ENCODE results near the gene FAM83D. TPM values are rescaled to one million over a fixed set of nuclear protein-coding genes. Genes with fewer than 3 reads are reported as not detected.
A peak's percentile ranks its signal among the peaks of the same experiment; 100 is the strongest.
"Not testable (repeated sequence)": the region's sequence is repeated elsewhere in the genome, so short reads cannot be mapped to it uniquely, and the experiment has no call there.

Gene FAM83D
- total RNA-seq, 1 experiment from 2014 or later, result 103 TPM

DNA sequence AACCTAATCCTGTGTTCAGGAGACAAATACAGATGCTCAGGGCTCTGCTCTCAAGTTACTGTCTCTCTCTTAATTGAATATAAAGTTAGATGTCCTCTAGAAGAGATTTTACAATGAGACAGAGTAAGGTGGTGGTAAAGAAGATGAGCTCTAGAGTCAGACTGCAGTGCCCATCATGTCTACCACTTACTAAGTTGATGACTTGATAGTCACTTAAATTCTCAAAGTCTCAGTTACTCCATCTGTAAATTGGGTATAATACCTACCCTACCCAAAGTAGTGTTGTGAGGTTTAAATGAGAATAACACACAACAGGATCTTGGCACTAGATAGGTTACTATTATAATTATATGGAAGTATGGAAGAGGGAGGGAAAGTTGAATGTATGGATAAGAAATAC, 37.5 kb downstream of the FAM83D start:
- no peak for DNase-seq (ENCODE audit: low spot score)

DNA sequence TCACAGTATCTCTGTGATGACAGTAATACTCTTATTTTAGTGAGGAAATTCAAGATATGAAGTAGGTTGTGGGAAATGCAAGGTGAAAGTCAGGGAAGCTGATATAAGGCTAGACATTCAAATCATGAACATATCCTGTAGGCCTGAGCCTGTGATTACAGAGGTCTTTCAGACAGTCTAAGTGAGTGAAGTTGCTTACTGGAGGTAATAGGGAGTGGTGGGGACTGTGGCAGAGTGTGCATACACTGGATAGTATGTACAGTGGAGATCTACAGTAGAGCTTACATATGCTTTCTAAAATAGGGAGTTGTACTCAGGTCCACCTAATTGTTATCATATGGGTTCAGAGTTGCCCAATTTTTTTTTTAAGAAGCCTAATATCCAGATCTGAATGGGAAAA, 39.0 kb downstream of the FAM83D start:
- DNase-seq (ENCODE audit: low spot score), result no peak

DNA sequence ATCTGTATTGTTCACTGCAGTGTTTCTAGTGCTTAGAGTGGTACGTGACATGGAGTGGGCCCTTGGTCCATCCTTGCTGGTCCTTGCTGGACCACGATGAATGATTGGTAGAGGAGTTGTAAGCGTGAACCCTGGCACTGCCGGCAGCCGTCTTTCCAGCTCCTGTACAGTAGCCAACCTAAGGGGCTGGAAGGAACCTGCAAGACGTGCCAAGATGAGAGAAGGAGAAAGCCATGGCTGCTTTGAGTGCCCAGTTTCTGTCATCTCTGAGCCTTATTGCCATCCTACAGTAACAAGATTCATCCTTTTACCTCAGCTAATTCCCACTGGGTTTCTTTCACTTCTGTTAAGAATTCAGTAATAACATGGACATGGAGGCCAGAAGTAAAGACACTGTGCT, 41.9 kb downstream of the FAM83D start:
- DNase-seq (ENCODE audit: low spot score), result no peak

DNA sequence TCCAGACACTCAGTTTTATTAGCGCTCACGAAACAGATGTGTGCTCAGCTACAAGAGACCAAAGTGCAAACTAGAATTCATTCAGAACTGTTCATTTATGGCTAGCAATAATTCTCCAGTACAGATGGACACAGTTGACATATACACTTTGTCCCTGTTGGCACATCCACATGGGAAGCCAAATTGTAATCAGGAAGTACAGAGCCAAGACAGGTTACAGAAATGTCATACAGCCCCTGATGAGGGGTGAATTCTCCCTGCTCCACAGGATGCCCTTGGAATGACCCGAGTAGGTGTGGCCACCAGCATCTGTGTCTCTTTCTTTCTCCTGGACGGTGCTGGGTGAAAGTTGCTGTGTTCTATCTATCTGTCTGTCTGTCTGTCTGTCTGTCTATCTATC, 43.5 kb downstream of the FAM83D start:
- DNase-seq (ENCODE audit: low spot score), result no peak

DNA sequence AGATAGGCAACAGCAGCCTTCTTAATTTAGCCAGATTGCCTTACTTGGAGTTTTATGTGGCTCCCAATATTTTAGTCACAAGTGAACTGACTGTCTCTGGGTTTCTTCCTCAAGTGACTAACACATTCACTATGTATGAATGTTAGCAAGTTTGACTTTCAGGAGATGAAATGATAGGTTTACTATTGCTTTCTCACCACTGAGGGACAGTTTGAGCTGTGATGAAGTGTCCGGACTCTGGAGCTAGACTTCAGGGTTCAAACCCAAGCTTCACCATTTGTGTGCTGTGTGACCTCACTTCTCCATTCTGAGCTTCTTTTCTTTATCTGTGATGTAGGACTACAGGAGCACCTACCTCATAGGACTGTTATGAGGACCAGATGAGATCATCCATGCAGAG, 44.1 kb downstream of the FAM83D start:
- DNase-seq (ENCODE audit: low spot score), result peak; percentile 55

DNA sequence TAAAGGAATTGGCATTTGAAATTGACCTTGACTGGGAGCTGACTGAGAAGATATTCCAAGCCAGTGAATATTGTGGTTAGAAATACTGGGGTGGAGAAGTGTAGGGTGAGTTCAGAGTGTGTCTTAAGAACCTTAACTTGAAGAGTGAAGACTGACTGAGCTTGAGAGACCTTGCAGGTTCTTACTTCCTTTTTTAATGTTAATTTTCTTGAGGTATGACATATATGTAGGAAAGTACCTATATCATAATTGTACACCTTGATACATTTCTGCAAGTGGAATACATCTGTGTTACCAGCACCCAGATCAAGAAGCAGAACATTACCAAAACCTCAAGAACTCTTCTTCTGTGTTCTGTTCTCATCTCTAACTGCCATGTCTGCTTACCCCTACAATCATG, 46.9 kb downstream of the FAM83D start:
- DNase-seq (ENCODE audit: low spot score), result no peak

DNA sequence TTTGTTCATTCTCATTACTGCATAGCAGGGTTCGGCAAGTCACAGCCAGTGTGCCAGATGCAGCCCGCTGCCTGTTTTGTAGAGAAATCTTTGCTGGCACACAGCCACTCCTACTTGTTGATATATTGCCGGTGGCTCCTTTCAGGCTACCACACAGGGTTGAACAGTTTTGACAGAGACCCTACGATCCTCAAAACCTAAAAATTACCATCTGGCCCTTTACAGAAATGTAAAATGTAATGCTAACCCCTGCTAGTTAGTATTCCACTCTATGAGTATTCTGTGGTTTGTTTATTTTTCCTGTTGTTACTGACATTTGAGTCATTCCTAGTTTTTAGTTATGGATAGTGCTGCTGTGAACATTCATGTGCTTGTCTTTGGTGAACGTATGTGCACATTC, 47.4 kb downstream of the FAM83D start:
- no peak for DNase-seq (ENCODE audit: low spot score)

DNA sequence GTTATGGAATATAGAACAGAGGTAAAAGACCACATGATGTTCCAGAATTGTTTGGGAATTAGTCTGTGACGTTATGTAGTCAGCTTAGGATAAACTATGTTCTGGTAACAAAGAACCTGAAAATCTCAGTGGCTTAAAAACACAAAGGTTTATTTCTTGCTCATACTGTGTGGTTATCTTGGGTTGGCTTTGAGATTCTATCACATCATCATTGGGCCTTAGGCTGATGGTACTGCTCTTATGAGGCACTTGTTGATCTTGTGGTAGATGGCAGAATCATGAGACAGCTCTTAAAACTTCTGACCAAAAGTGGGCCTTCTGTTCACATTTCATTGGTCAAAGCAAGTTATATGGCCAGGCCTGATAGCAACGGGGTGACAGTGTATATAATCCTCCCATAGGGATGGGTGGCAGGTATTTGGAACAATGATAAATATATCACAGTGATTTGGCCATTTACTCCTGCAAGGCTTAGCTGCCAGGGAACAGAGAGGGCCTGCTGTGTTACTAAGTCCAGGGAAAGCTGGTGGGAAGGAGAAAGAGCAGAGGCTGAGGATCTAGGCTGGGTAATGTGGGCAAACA, 49.4 kb downstream of the FAM83D start:
- DNase-seq (ENCODE audit: low spot score), result no peak

DNA sequence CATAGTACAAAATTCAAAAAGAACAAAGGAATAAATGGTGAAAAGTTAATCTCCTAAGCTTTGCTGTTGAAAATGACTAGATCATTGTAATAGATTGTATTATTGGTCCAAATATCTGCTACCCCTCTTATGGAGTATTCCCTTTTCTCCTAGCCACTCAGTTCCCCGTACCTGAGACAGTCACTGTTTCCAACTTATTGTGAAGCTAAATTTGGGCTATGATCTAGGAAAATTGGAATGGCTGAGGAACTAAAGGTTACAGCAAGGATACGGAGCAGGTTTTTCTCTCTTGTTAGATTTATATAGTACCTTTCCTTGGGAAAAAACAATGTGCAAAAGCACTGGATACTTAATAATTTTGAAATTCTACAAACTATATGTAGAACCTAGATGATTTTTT, 53.2 kb downstream of the FAM83D start:
- DNase-seq (ENCODE audit: low spot score), result no peak

DNA sequence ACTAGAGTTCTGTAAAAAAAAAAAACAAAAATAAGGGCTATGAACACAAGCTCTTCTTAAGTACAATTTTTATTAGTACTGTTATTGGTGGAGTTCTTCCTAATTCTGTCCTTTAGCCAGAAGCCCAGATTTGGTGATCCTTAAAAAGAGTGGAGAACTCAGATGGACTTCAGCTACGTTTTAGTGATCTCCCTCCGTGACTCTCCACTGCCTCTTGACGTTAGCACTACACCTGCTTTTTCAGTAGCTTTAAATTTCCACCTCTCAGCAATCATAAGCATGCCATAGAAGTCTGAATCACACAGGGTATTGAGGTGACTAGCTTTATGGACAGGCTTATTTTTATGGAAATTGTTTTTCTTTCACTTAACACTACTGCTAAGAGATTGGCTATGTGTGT, 53.6 kb downstream of the FAM83D start:
- DNase-seq (ENCODE audit: low spot score), result no peak

DNA sequence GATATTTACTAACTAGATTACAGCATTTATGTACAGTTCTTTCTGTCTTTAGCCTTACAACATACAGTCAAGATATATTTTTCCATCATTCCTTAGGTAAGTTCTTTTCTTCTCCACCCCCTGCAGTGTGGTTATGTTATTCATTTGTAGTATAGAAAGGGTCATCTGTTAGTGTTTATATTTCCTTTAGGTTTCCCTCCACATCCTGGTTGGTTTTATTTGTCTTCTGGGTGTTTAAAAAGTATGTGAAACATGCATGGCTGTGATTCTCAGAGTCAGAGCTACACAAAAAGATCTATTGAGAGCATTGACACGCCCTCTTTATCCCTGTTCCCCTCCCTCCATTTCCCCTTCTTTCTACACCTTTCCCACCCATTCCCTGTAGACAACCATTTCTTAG, 56.1 kb downstream of the FAM83D start:
- DNase-seq (ENCODE audit: low spot score), result no peak

DNA sequence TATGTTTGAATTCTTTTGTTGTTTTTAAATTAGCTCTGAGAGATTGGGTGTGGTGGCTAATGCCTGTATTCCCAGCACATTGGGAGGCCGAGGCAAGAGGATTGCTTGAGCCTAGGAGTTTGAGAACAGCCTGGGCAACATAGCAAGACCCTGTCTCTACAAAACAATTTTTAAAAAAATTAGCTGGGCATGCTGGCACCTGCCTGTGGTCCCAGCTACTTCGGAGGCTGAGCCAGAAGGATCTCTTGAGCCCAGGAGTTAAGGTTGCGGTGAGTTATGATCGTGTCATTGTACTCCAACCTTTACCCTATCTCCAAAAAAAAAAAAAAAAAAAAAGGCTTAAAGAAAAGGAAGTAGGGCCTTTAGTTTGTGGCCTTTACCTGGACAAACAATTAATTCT, 58.8 kb downstream of the FAM83D start:
- peak; percentile 18 for DNase-seq (ENCODE audit: low spot score)

DNA sequence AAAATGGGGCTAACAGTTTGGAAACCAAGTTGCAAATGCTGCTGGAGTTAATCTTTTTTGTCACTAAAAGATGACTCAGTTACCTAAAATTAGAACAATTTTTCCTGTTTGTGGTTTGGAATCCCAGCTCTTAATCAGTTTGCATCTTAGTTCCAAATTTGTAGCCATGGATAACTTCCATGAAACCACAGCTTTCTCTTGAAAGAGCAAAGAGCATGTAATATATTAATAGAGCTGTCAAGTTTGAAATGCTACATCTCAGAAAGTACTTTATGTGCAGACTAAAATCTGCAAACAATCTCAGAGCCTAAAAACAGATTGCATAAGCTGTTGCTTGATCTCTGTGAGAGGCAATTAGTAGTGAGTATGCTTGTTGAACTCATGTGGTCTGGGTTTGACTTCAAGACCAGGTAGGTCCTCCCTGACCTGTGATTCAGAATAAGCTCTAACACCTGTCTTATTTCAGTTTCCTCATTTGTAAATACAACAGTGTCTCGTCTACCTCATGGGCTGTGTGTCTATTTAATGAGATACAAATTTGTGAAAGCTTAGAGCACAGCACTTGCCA, 59.5 kb downstream of the FAM83D start:
- DNase-seq (ENCODE audit: low spot score), result peak; percentile 89

DNA sequence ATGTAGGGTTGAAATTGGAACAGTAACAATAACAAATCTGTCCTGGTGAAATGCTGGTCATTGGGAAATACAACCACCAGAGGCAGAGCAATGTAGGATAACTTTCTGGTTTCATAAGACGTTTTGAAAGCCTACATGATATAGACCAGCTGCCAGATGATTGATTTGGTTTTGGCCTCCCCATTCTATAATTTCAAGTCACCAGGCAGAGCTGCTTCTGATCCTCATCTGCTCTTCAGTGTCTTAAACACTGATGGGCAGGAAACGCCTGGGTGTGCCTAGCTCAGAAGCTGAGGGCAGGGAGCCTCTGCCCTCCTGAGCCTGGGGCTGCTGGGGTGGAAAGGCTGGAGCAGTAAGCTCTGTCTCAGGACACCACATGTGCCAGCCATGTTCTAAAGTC, 60.4 kb downstream of the FAM83D start:
- no peak for DNase-seq (ENCODE audit: low spot score)

DNA sequence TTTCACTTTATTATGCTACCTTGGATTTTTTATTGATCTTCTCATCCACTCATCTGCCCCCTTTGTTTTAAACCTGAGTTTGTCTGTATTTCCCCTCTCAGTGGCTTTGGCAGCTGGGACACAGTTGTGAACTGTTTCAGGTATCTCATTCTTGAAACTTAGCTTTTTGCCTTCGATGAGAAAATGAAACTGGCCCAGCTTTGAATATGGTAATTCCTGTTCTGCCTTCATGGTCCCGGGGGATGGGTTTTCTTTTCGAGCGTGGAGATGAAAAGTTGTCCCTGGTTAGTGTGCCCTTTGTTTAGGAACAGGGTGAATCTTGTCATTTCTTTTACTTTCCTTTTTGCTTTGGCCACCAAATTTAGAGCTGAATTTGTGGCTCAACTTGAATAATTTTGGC, 61.6 kb downstream of the FAM83D start:
- DNase-seq (ENCODE audit: low spot score), result no peak

DNA sequence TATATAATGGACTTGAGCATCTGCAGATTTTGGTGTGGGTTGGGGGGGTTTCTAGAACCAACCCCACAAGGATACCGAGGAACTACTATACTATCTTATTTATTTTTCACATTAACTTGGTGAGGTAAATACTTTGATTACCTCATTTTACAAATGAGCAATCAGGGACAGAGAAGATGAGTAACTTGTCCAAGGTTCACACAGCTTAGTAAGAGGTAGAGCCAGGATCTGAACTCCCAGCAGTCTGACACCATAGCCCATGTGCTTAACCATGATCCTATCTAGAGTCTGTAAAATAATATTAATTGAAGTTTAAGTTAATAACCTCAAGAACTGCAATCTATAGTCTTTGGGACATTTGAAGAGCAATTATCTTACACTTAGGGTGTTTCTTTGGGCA, 64.5 kb downstream of the FAM83D start:
- no peak for DNase-seq (ENCODE audit: low spot score)

DNA sequence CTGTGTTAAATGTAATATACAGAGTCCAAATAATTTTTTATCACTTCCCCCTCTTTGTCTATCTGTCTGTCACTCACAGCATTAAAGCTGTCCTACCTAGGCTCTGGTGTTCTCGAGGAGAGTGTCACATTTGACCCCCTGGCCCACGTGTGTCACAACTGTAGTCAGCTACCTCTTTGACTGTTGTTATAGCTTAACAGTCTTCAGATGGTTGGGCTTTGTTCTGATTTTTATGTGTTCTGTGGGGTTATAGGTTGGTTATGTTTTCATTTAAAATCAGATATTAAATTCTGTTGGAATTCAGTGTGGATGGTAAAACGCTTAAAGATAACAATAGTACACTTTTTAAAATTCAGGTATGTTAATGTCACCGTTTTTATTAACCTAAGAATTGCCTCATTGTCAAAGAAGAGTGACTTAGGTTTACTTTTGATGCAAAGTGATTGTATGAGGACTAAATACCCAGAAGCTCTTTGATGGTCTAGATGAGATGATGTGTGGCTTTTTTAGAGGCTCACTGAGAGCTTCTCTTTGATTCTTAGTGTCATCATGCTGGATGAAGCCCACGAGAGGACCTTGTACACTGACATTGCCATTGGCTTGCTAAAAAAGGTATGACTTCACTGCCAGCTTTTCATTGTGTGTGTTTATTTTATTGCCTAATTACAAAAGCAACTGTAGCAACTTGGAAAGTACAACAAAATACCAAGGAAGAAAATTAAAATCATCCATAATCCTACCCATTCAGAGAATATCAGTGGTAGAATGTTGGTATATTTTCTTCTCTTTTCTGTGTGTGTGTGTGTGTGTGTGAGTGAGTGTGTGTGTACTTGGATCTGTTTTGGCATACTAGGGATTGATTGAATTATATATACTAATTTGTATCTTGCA, 65.8 kb downstream of the FAM83D start:
- DNase-seq (ENCODE audit: low spot score), result no peak

DNA sequence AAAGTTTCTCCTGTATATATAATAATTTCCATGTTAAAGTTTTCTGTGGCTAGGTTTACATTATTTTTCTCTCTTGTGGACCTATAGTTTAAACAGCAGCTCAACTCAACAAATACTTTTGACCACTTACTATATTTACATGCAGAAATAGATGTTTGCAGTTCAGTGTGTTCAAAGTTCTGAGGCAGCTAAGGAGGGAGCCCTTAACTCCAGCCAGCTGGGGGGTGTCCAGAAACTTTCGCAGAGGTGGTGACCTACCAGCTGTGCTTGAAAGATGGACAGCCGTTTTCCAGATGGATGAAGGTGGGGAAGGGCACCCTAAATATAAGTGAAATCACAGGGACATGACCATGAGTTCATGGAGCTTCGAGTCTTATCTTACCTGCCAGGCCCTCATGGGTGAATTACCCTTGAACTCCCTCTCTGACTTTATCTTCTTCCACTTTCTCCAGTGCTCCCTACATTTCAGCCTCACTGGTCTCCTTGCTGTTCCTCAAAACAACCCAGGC, 69.4 kb downstream of the FAM83D start:
- DNase-seq (ENCODE audit: low spot score), result no peak

DNA sequence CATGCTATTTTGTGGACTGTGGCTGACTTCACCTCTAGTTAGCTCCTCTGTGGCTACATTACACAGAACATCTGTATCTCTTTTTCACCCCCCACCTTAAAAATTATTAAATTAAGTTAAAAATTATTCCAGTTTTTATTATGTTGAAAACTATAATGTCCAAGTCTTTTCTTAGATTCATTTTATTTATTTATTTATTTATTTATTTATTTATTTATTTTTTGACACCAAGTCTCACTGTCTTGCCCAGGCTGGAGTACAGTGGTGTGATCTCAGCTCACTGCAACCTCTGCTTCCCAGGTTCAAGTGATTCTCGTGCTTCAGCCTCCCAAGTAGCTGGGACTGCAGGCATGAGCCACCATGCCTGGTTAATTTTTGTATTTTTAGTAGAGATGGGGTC, 70.6 kb downstream of the FAM83D start:
- not testable (repeated sequence) for DNase-seq (ENCODE audit: low spot score)

DNA sequence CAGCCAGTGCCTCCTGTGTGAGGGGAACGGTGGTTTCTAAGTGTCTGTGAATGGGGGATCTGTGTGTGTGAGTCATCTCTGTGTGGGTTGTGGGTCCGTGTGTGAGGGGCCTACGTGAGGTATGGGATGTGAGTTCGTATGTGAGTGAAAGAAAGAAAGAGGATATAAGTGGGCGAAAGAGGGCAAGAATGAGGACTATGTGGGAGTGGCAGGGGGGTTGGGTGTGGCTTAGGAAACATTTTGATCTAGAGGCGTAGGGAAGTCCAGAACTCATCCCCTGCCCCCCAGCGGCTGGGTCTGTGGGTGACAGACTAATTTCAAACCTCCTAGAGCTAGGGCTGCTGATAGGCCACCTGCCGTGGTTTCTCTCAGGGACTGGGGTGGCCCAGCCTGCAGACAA, 71.4 kb downstream of the FAM83D start:
- no peak for DNase-seq (ENCODE audit: low spot score)

DNA sequence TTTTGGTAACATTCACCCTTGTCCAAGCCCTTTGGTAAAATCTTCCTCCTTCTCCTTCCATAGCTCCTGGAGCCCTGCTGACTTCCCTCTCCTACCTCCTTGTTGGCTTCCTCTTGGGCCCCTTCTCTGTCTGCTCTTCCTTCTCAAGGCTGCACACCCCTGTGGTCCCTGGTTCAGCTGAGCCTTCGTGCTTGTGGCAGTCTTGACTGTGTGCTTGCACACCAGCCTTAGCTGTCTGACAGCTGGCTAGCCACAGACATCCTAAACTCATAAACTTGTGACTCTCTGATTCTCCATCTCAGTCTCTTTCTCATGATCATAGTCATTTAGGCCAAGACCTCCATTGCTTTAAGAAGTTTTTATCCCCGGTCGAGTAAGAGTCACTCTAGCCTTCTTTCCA, 73.0 kb downstream of the FAM83D start:
- no peak for DNase-seq (ENCODE audit: low spot score)

DNA sequence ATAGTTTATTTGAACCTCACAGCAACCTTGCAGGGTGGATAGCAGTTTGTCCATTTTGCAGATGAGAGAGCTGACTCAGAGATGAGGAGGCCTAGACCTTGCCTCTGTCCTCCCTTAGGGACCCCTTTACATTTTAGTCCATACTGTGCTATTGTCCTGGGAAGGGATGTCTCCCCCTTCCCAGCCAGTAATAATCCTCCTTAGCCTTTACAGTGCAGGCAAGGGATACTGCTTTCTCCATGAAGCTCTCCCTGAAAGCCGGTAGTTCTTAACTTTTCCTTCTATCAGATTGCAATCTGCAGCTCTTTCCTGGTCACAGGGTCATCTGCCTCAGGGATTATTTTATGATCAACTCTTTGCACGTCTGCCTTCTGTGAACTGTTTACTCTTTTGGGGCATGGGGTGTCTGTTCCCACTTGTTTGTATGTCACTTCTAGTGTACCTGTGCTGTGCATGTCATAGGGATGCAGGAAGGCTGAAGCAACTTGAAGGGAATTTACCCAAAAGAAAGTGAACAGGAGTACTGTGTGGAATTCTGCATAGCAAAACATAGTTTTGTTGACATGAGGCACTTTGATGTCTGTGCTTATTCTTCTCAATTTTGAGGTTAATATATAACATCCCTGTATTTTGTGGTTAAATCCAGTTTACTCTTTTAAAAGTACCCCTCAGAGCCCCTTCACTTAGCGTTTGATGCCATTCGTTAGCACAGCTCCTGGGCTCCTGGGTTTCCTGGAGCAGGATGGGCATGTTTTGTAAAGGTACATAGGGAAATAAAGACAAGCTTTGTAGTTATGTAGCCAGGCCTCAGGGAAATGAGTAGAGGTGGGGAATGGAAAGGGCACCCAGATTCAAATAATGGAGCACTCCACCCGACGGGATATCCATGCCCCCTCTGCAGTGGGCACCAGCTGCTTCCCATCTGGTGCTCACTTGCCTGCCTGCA, 74.0 kb downstream of the FAM83D start:
- DNase-seq (ENCODE audit: low spot score), result no peak

Measured in A172 (cell line).